Ovary (tissue), 3 donors: ENCODE results near the gene PIGN.

Experiments
- POLR2A ChIP-seq: fragments of 450-650 bp; IDR thresholded peaks from one replicate; pipeline ENCODE4 v1.6.1; 2017; ENCODE audit warnings: antibody characterized with exemption, mild to moderate bottlenecking, moderate library complexity
- TF ChIP-seq, protein P1 (sequence below), 3 donors: fragments of 450-650 bp in 2 of 3; fragments of 200-600 bp in 1 of 3; IDR thresholded peaks; one replicate each; pipeline versions ENCODE4 v1.5.1 to v1.8.0; 2016 to 2022; ENCODE audit warnings: antibody characterized with exemption in 3 of 3, mild to moderate bottlenecking in 1 of 3
- donor health status: DM: no; HTN: no; CAD: no.

DNA sequence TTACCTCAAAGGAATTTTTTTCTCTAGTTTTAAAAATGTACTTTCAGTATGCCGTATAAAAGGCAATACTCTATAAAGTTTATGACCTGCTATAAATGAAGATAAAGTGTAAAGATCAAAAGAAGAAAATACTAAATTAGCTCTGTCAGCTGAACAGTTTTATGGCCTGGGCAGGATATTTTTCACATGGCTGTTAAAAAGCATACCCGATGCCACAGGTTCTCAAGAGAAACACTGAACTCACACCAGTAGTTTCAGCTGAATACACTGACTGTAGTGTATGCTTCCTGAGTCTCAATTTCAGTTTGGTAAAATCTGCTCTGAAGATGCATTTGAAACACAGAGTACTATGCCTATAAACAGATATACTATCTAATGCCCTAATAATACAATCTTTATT is 126.0 kb downstream of the PIGN start:
- TF ChIP-seq, protein P1, sequence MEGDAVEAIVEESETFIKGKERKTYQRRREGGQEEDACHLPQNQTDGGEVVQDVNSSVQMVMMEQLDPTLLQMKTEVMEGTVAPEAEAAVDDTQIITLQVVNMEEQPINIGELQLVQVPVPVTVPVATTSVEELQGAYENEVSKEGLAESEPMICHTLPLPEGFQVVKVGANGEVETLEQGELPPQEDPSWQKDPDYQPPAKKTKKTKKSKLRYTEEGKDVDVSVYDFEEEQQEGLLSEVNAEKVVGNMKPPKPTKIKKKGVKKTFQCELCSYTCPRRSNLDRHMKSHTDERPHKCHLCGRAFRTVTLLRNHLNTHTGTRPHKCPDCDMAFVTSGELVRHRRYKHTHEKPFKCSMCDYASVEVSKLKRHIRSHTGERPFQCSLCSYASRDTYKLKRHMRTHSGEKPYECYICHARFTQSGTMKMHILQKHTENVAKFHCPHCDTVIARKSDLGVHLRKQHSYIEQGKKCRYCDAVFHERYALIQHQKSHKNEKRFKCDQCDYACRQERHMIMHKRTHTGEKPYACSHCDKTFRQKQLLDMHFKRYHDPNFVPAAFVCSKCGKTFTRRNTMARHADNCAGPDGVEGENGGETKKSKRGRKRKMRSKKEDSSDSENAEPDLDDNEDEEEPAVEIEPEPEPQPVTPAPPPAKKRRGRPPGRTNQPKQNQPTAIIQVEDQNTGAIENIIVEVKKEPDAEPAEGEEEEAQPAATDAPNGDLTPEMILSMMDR (IDR thresholded peaks at IDR 0.05): no peak
- no peak for TF ChIP-seq POLR2A
